Thoracic aorta (tissue), 2 donors: ENCODE results near the gene GABRB3. TPM values are rescaled to one million over a fixed set of nuclear protein-coding genes. Genes with fewer than 3 reads are reported as not detected.

Source experiments
- ATAC-seq: fragments of 150-250 bp; one replicate; pipeline ENCODE4 v1.8.0; 2017; ENCODE audit warnings: low read depth; ENCODE audit not compliant: insufficient number of reproducible peaks, low FRiP score
- DNase-seq: peaks from one replicate; pipeline ENCODE4 v3.0.0-alpha.2; 2020; ENCODE audit warnings: low spot score
- H3K27ac ChIP-seq, 2 donors: fragments of 200-600 bp; sonication (generic); 1 replicate in 1 of 2; 2 replicates in 1 of 2; pipeline ENCODE4 v1.5.1; 2016; ENCODE audit warnings: mild to moderate bottlenecking in 2 of 2, moderate library complexity in 2 of 2
- H3K27me3 ChIP-seq: fragments of 200-600 bp; sonication (generic); replicated peaks from 2 replicates; pipeline ENCODE4 v1.6.0; 2016; ENCODE audit warnings: mild to moderate bottlenecking; ENCODE audit not compliant: insufficient read depth
- H3K36me3 ChIP-seq: fragments of 200-600 bp; sonication (generic); one replicate; pipeline ENCODE4 v1.5.1; 2016
- H3K4me1 ChIP-seq, 2 donors: fragments of 200-600 bp; sonication (generic); 1 replicate in 1 of 2; 2 replicates in 1 of 2; pipeline versions ENCODE4 v1.5.1 to v1.6.0; 2016; ENCODE audit warnings: low read depth in 2 of 2, mild to moderate bottlenecking in 1 of 2; ENCODE audit not compliant: control insufficient read depth in 1 of 2
- H3K4me3 ChIP-seq: fragments of 200-600 bp; sonication (generic); 2 replicates; pipeline ENCODE4 v1.5.1; 2016; ENCODE audit warnings: mild to moderate bottlenecking
- H3K9me3 ChIP-seq: fragments of 200-600 bp; sonication (generic); 2 replicates; pipeline ENCODE4 v1.5.1; 2016
- CTCF ChIP-seq: fragments of 200-600 bp; sonication (generic); IDR thresholded peaks from one replicate; pipeline ENCODE4 v1.5.1; 2019; ENCODE audit warnings: antibody characterized with exemption
- total RNA-seq, 2 donors: library from RNA; depleted of rRNA; stranded (reverse); fragments of >200 nt; gene quantifications; one replicate each; pipeline versions ENCODE4 v1.1.0 to v1.2.3, GENCODE V29; 2016

GABRB3 gene
- total RNA-seq, 2 donors from 2014 or later: 0.54 to 2.0 TPM

- no peak for ATAC-seq
- H3K4me3 ChIP-seq: no peak overlapping the region
These were observed 251.7 kb downstream of the GABRB3 start for GRCh38 chr15:26521130-26521529.

GRCh38 chr15:26518885-26519284 lies 254.0 kb downstream of the GABRB3 start:
- ATAC-seq (no peak), DNase-seq (no peak)
- no peak for TF ChIP-seq CTCF
- Histone ChIP-seq H3K4me1 (no peaks in the 10 kb centered on the region), H3K9me3 (no peaks in the 10 kb centered on the region), H3K27ac (no peak overlapping the region), H3K27me3 (no peaks in the 10 kb centered on the region), H3K4me3 (no peak overlapping the region), H3K36me3 (no peaks in the 10 kb centered on the region)

More at GRCh38 chr15:26521130-26521529, 251.7 kb downstream of the GABRB3 start:
- Histone ChIP-seq H3K27me3 (no peaks in the 10 kb centered on the region), H3K27ac (no peak overlapping the region), H3K9me3 (no peaks in the 10 kb centered on the region), H3K36me3 (no peaks in the 10 kb centered on the region), H3K4me1 (no peaks in the 10 kb centered on the region)
- DNase-seq: no peak
- no peak for TF ChIP-seq CTCF

- H3K4me1 ChIP-seq: no peaks in the 10 kb centered on the region
- no peaks in the 10 kb centered on the region for H3K9me3 ChIP-seq
- DNase-seq: no peak
- no peaks in the 10 kb centered on the region for H3K27me3 ChIP-seq
- no peak overlapping the region for H3K4me3 ChIP-seq
- no peak for TF ChIP-seq CTCF
- ATAC-seq: no peak
- H3K27ac ChIP-seq: no peak overlapping the region
- no peaks in the 10 kb centered on the region for H3K36me3 ChIP-seq
These were observed 256.5 kb downstream of the GABRB3 start for GRCh38 chr15:26516102-26516980.

- no peak overlapping the region for H3K4me3 ChIP-seq
- ATAC-seq: no peak
These were observed 268.9 kb downstream of the GABRB3 start for GRCh38 chr15:26504009-26504408.

More at GRCh38 chr15:26504009-26504408, 268.9 kb downstream of the GABRB3 start:
- H3K36me3 ChIP-seq: no peaks in the 10 kb centered on the region
- H3K27me3 ChIP-seq: no peaks in the 10 kb centered on the region
- H3K9me3 ChIP-seq: no peaks in the 10 kb centered on the region
- TF ChIP-seq CTCF: no peak
- DNase-seq: no peak
- no peak overlapping the region for H3K27ac ChIP-seq
- H3K4me1 ChIP-seq: no peaks in the 10 kb centered on the region

Other genes starting within 250 kb of the GABRB3 start
- gene GABRA5, start 94.0 kb upstream of the GABRB3 start, total RNA-seq: not detected
- gene GABRG3, start 198.1 kb upstream of the GABRB3 start, total RNA-seq: not detected